Upper lobe of right lung (tissue), 1 donor: ENCODE data around the gene PLPP4. TPM values are rescaled to one million over a fixed set of nuclear protein-coding genes. Genes with fewer than 3 reads are reported as not detected.
A peak's percentile ranks its signal among the peaks of the same experiment; 100 is the strongest.

Experiments used
- ATAC-seq: fragments of 200-7000 bp; cut with Tn5 transposase; one replicate; pipeline ENCODE4 v1.9.1; 2020; ENCODE audit warnings: mild to moderate bottlenecking, moderate library complexity
- DNase-seq: peaks from one replicate; pipeline ENCODE4 v3.0.0-alpha.2; 2020
- H3K27ac ChIP-seq: fragments of 200-600 bp; one replicate; pipeline ENCODE4 v1.8.0; 2022
- H3K27me3 ChIP-seq: fragments of 200-600 bp; one replicate; pipeline ENCODE4 v1.8.0; 2022; ENCODE audit warnings: mild to moderate bottlenecking
- H3K36me3 ChIP-seq: fragments of 200-600 bp; one replicate; pipeline ENCODE4 v1.8.0; 2022
- H3K4me1 ChIP-seq: fragments of 200-600 bp; one replicate; pipeline ENCODE4 v1.8.0; 2022
- H3K4me3 ChIP-seq: fragments of 200-600 bp; one replicate; pipeline ENCODE4 v1.8.0; 2022; ENCODE audit warnings: mild to moderate bottlenecking
- H3K9me3 ChIP-seq: fragments of 200-600 bp; one replicate; pipeline ENCODE4 v1.8.0; 2022
- intact Hi-C: fragments of 100-400 bp; cut with DNase I; formaldehyde crosslinking; loops from one replicate; pipeline ENCODE4 v1.11.0; 2022
- total RNA-seq: library from RNA; stranded (reverse); fragmentation: NEBNext Ultra II Directional; extraction: Animal tissue kit (Norgen Biotek cat#: 25700); gene quantifications from one replicate; pipeline ENCODE4 v1.2.1, GENCODE V29; 2021
- TF ChIP-seq, protein P1 (sequence below): fragments of 200-600 bp; IDR thresholded peaks from one replicate; pipeline ENCODE4 v1.8.0; 2022; ENCODE audit warnings: antibody characterized with exemption
- donor health status: DM: no; HTN: yes; CAD: no; lungs with severe emphysema.

Gene PLPP4
- total RNA-seq, 1 donor from 2014 or later = 0.38 TPM

DNA sequence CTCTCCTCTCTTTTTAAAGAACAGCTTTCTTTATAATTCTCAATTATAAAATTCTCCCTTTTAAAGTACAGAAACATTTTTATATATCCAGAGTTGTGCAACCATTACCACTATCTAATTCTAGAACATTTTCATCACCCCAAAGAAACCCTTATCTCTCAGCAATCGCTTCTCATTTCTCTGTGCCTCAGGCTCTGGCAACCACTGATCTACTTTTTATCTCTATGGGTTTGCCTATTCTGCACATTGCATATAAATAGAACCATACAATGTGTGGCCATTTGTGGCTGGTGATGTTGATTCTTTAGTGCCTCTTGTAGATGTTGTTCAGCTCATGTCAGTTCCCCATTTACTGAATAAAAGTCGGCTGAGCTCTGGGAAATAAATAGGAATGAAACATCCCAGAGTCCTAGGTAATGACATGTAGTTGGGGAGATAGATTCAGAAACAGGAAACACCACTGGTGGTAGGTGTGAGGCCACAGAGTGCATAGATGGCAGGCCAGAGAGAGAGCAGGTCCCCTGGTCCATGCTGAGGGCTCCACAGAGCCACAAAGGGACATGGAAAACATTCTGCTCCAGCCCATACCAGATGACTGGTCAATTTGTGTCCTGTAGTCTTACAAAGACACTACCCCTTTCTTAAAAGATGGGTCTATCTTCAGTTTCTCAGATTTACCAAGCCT, 126.5 kb downstream of the PLPP4 start:
- intact Hi-C loops = no loop called here
- no peaks in the 10 kb centered on the region for H3K9me3 ChIP-seq
- no peak overlapping the region for H3K27ac ChIP-seq
- DNase-seq (no peak), ATAC-seq (no peak)
- no peaks in the 10 kb centered on the region for H3K4me1 ChIP-seq
- no peak overlapping the region for H3K4me3 ChIP-seq
- H3K36me3 ChIP-seq = no peaks in the 10 kb centered on the region
- H3K27me3 ChIP-seq = no peaks in the 10 kb centered on the region
- TF ChIP-seq, protein P1, sequence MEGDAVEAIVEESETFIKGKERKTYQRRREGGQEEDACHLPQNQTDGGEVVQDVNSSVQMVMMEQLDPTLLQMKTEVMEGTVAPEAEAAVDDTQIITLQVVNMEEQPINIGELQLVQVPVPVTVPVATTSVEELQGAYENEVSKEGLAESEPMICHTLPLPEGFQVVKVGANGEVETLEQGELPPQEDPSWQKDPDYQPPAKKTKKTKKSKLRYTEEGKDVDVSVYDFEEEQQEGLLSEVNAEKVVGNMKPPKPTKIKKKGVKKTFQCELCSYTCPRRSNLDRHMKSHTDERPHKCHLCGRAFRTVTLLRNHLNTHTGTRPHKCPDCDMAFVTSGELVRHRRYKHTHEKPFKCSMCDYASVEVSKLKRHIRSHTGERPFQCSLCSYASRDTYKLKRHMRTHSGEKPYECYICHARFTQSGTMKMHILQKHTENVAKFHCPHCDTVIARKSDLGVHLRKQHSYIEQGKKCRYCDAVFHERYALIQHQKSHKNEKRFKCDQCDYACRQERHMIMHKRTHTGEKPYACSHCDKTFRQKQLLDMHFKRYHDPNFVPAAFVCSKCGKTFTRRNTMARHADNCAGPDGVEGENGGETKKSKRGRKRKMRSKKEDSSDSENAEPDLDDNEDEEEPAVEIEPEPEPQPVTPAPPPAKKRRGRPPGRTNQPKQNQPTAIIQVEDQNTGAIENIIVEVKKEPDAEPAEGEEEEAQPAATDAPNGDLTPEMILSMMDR = no peak

DNA sequence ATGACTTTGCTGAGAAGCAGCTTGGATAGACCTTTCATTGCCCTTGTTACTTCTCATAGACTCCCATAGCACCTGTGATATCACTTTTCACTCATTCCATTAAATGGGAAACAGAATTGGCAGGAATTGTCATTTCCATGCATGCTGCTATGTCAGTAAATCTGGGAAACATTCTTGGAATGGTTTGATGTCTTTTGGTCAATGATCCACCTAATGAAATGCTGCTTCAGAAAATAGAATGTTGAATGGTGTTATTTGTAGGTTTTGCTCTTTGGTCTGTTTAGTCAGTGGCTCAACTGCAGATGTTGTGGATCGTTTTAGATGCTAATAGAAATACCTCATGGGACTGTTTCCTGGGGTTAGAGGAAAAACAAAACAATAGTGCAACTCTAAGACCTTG, 127.8 kb downstream of the PLPP4 start:
- Histone ChIP-seq H3K9me3 (no peaks in the 10 kb centered on the region), H3K27ac (no peak overlapping the region), H3K4me1 (no peaks in the 10 kb centered on the region), H3K36me3 (no peaks in the 10 kb centered on the region), H3K4me3 (no peak overlapping the region), H3K27me3 (no peaks in the 10 kb centered on the region)
- ATAC-seq (no peak), DNase-seq (no peak)
- intact Hi-C loops = no loop called here
- TF ChIP-seq, protein P1 = no peak

DNA sequence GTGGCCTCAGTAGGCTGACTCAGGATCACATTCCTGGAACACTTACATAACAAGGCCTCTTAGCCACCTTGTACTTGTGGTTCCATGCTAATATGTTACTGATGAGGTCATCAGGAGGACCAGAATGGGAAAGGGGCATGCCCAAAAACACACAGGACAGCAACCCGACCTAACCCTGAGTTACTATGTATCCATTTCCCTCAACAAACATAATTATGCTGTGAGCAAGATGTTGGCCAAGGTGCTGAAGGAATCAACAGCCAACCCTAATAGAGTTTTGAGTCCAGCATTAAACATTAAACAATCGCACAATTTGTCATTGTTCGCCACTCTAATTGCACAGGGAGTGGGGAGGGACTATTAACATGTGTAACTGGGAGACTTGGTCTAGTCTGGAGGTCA, 129.4 kb downstream of the PLPP4 start:
- Histone ChIP-seq H3K9me3 (no peaks in the 10 kb centered on the region), H3K36me3 (no peaks in the 10 kb centered on the region), H3K27ac (no peak overlapping the region), H3K4me1 (no peaks in the 10 kb centered on the region), H3K4me3 (no peak overlapping the region), H3K27me3 (no peaks in the 10 kb centered on the region)
- TF ChIP-seq, protein P1 = no peak
- peak; percentile 25 for ATAC-seq
- intact Hi-C loops = no loop called here
- DNase-seq = no peak

DNA sequence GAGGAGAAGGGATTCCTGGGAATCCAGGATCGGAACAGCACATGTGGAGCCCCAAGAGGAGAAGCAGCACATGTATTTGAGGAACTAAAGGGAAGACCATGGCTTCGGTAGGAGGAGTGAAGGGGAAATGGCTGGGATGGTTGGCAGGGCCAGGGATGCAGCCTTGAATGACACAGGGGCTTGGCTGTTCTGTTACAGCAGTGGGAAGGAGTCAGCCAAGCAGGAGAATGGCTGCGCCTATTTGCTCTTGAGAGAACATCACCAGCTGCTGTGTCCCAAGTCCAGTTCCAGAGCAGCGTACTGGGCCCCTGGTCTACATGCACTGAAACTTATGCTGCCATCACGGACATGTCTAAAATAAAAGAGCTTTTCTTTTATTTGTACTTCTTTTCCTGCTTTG, 130.0 kb downstream of the PLPP4 start:
- no peaks in the 10 kb centered on the region for H3K9me3 ChIP-seq
- H3K4me1 ChIP-seq = no peaks in the 10 kb centered on the region
- DNase-seq (no peak), ATAC-seq (no peak)
- intact Hi-C loops = no loop called here
- TF ChIP-seq, protein P1 = no peak
- no peaks in the 10 kb centered on the region for H3K36me3 ChIP-seq
- H3K4me3 ChIP-seq = no peak overlapping the region
- no peak overlapping the region for H3K27ac ChIP-seq
- H3K27me3 ChIP-seq = no peaks in the 10 kb centered on the region

DNA sequence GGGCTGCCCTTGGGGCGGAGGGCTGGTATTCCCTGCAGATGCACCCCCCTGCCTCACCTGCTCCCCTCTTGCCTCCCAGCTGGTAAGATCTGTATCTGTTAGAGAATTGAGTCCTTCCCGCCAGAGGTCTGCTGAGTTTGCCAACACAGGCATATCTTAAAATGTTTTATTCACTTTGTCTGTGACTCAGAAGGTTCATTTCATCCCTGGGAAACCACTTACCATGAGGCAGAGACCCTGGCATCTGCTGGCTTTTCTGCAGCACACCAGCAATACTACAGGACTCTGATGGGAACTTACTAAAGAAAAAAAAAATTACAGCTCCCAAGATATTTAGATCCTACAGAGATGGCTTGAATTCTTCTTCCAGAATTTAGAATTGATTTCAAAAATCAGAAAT, 131.3 kb downstream of the PLPP4 start:
- Histone ChIP-seq H3K4me3 (no peak overlapping the region), H3K27ac (no peak overlapping the region), H3K4me1 (no peaks in the 10 kb centered on the region), H3K36me3 (no peaks in the 10 kb centered on the region), H3K27me3 (no peaks in the 10 kb centered on the region), H3K9me3 (no peaks in the 10 kb centered on the region)
- TF ChIP-seq, protein P1 = no peak
- DNase-seq = no peak
- ATAC-seq = no peak
- intact Hi-C loops = no loop called here

DNA sequence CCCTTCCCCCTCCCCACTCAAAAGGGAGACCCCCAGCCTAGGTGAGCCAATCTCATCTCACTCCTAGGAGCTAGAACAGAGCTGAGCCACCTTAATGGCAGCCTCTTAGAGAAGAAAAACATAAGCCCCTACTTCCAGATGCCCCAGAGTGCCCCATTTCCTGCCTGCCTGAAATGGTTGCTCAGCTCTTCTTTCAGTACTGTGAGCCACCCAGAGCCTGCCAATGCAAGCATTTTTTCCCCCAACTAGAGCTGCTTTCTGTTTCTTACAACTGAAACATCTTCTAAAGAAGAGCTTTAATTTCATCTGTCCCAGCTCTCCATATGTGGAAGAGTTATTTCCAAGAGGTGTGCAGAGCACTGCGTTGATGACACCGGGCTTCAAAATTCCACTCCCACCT, 136.7 kb downstream of the PLPP4 start:
- no peaks in the 10 kb centered on the region for H3K4me1 ChIP-seq
- TF ChIP-seq, protein P1 = no peak
- no peaks in the 10 kb centered on the region for H3K36me3 ChIP-seq
- intact Hi-C loops = no loop called here
- no peak for DNase-seq
- ATAC-seq = no peak
- H3K27me3 ChIP-seq = no peaks in the 10 kb centered on the region
- H3K9me3 ChIP-seq = no peaks in the 10 kb centered on the region
- no peak overlapping the region for H3K27ac ChIP-seq
- H3K4me3 ChIP-seq = no peak overlapping the region
